Caco-2 (cell line): ENCODE results near the gene TRPM4. TPM values are rescaled to one million over a fixed set of nuclear protein-coding genes. Genes with fewer than 3 reads are reported as not detected.
A peak's percentile ranks its signal among the peaks of the same experiment; 100 is the strongest.

ENCODE experiments used
- BruUV-seq: library from RNA; stranded (reverse); fragments of 400-500 nt; replicated peaks from 2 replicates; lab custom pipeline; 2021; lab: Mats Ljungman, UMichigan
- CTCF ChIA-PET: fragments of 300-600 bp; sonication (Branson Sonifier 250); formaldehyde crosslinking; loops from one replicate; lab custom pipeline; 2022; ENCODE audit warnings: antibody characterized with exemption; lab: Charles Lee
- POLR2A ChIA-PET: fragments of 300-600 bp; sonication (Branson Sonifier 250); formaldehyde crosslinking; loops from one replicate; lab custom pipeline; 2022; ENCODE audit warnings: antibody characterized with exemption; lab: Charles Lee
- DNase-seq, 2 experiments: peaks; one replicate each; pipeline versions ENCODE4 v3.0.0 to v3.0.0-alpha.2; 2020 to 2022
- H3K27me3 ChIP-seq: replicated peaks from 2 replicates; pipeline ENCODE4 v1.6.0; 2011; ENCODE audit warnings: low read length; ENCODE audit not compliant: control insufficient read depth, insufficient read depth
- H3K36me3 ChIP-seq: 2 replicates; pipeline ENCODE4 v1.5.1; 2011; ENCODE audit warnings: low read length; ENCODE audit not compliant: control insufficient read depth, insufficient read depth
- H3K4me1 ChIP-seq: fragments of 250-450 bp; sonication (Bioruptor Pico); 2 replicates; pipeline ENCODE4 v1.5.1; 2020; ENCODE audit warnings: mild to moderate bottlenecking
- H3K4me3 ChIP-seq: 2 replicates; pipeline ENCODE4 v1.5.1; 2011; ENCODE audit warnings: low read depth, mild to moderate bottlenecking, control low read depth, low read length
- H3K9me3 ChIP-seq: fragments of 250-450 bp; sonication (Bioruptor Pico); 2 replicates; pipeline ENCODE4 v1.5.1; 2020; ENCODE audit warnings: mild to moderate bottlenecking, moderate library complexity
- H3K27ac Mint-ChIP-seq: one replicate; pipeline ENCODE4 v1.8.0; 2022; ENCODE audit warnings: mixed read lengths; ENCODE audit not compliant: unreplicated experiment
- H3K27me3 Mint-ChIP-seq: one replicate; pipeline ENCODE4 v1.8.0; 2022; ENCODE audit warnings: mixed read lengths; ENCODE audit not compliant: insufficient read depth, unreplicated experiment
- H3K36me3 Mint-ChIP-seq: one replicate; pipeline ENCODE4 v1.8.0; 2022; ENCODE audit warnings: mild to moderate bottlenecking, mixed read lengths; ENCODE audit not compliant: insufficient read depth, unreplicated experiment
- H3K4me1 Mint-ChIP-seq: one replicate; pipeline ENCODE4 v1.8.0; 2022; ENCODE audit warnings: low read depth, mixed read lengths; ENCODE audit not compliant: unreplicated experiment
- H3K4me3 Mint-ChIP-seq: one replicate; pipeline ENCODE4 v1.8.0; 2022; ENCODE audit warnings: mild to moderate bottlenecking, moderate library complexity, mixed read lengths; ENCODE audit not compliant: unreplicated experiment
- H3K9me3 Mint-ChIP-seq: one replicate; pipeline ENCODE4 v1.8.0; 2022; ENCODE audit warnings: mixed read lengths; ENCODE audit not compliant: unreplicated experiment
- intact Hi-C: fragments of 100-400 bp; cut with micrococcal nuclease; formaldehyde crosslinking; loops from one replicate; pipeline ENCODE4 v1.10.0; 2022; ENCODE audit not compliant: unreplicated experiment
- total RNA-seq: library from RNA; stranded (reverse); gene quantifications from 2 replicates; pipeline ENCODE4 v1.2.3, GENCODE V29; 2022
- TF ChIP-seq, protein P1 (sequence below), 2 experiments: fragments of 200-600 bp in 1 of 2; IDR thresholded peaks; 1 replicate in 1 of 2; 2 replicates in 1 of 2; pipeline versions ENCODE4 v1.5.1 to v1.8.0; 2011 to 2022; ENCODE audit warnings: antibody characterized with exemption in 1 of 2, control low read depth in 1 of 2, inconsistent platforms in 1 of 2, low read depth in 1 of 2, low read length in 1 of 2, mild to moderate bottlenecking in 1 of 2, moderate library complexity in 1 of 2; ENCODE audit not compliant: insufficient read depth in 1 of 2, severe bottlenecking in 1 of 2, unreplicated experiment in 1 of 2

TRPM4 gene
- total RNA-seq, 1 experiment from 2014 or later: 27.8 TPM

DNA sequence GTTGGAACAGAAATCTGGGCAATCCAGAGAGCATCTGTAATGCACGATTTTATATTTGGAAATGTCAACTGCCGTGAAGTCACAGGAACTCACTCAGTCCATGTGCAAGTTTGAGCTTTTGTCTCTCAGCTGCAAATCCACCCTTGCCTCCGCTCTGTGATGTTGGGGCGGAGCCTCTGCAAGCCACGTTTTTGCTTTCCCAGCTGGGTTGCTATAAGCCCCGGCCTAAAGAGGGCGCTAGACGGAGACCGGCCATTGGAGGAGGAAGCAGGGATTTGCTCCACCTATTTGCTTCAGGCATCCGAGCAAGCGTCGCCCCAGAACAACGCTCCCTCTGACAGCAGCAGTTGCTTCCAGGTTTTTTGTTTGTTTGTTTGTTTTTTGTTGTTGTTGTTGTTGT, 56.2 kb downstream of the TRPM4 start:
- Mint-ChIP-seq H3K27me3 (no peaks in the 10 kb centered on the region), H3K4me1 (peaks cover 6% of the 10 kb centered on the region), H3K4me3 (no peak overlapping the region), H3K27ac (no peak overlapping the region), H3K9me3 (no peaks in the 10 kb centered on the region), H3K36me3 (peaks cover 15% of the 10 kb centered on the region)
- intact Hi-C loops: no loop called here
- Histone ChIP-seq H3K27me3 (no peaks in the 10 kb centered on the region), H3K9me3 (no peaks in the 10 kb centered on the region), H3K4me3 (no peak overlapping the region), H3K4me1 (no peaks in the 10 kb centered on the region), H3K36me3 (no peaks in the 10 kb centered on the region)
- ChIA-PET POLR2A (no interaction called here), CTCF (interaction anchor here (0.6 to 1.8 kb wide), 3 partner anchors 11 to 116 kb away, joined by 3 to 7 read pairs (median 4); no protein-coding TSS in a partner anchor)
- TF ChIP-seq, protein P1, sequence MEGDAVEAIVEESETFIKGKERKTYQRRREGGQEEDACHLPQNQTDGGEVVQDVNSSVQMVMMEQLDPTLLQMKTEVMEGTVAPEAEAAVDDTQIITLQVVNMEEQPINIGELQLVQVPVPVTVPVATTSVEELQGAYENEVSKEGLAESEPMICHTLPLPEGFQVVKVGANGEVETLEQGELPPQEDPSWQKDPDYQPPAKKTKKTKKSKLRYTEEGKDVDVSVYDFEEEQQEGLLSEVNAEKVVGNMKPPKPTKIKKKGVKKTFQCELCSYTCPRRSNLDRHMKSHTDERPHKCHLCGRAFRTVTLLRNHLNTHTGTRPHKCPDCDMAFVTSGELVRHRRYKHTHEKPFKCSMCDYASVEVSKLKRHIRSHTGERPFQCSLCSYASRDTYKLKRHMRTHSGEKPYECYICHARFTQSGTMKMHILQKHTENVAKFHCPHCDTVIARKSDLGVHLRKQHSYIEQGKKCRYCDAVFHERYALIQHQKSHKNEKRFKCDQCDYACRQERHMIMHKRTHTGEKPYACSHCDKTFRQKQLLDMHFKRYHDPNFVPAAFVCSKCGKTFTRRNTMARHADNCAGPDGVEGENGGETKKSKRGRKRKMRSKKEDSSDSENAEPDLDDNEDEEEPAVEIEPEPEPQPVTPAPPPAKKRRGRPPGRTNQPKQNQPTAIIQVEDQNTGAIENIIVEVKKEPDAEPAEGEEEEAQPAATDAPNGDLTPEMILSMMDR (IDR thresholded peaks at IDR 0.05; ENCODE audit: insufficient read depth in 1 of 2, low read depth in 1 of 2, low read length in 1 of 2, severe bottlenecking in 1 of 2, unreplicated experiment in 1 of 2): peak; percentile 11 to 18
- BruUV-seq: no TSS peak
- no peak for DNase-seq

DNA sequence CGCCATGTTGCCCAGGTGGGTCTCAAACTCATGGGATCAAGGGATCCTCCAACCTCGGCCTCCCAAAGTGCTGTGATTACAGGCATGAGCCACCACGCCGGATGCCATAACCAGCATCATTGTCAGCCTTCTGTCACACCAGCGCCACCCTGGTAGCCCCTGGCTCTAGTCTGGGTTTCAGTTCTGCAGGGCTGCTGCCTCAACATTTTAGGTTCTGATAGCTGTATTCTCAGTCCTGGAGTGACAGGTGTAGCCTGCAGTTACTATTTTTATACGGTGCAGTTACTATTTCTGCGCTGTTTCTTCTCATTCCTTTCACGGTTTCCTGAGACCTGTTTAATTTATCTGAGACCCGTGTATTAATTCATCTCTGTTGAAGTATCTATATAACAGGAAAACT, 57.1 kb downstream of the TRPM4 start:
- Histone ChIP-seq H3K36me3 (no peaks in the 10 kb centered on the region), H3K4me1 (no peaks in the 10 kb centered on the region), H3K27me3 (no peaks in the 10 kb centered on the region), H3K4me3 (no peak overlapping the region), H3K9me3 (no peaks in the 10 kb centered on the region)
- intact Hi-C loops: no loop called here
- no peak overlapping the region for H3K27ac Mint-ChIP-seq
- H3K36me3 Mint-ChIP-seq: peaks cover 10% of the 10 kb centered on the region
- no TSS peak for BruUV-seq
- H3K4me1 Mint-ChIP-seq: peaks cover 6% of the 10 kb centered on the region
- POLR2A ChIA-PET: no interaction called here
- CTCF ChIA-PET: interaction anchor here (0.6 kb wide), 1 partner anchor 12 kb away, joined by 7 read pairs; no protein-coding TSS in a partner anchor
- no peak for DNase-seq
- H3K27me3 Mint-ChIP-seq: no peaks in the 10 kb centered on the region
- TF ChIP-seq, protein P1 (IDR thresholded peaks at IDR 0.05; ENCODE audit: insufficient read depth in 1 of 2, low read depth in 1 of 2, low read length in 1 of 2, severe bottlenecking in 1 of 2, unreplicated experiment in 1 of 2): no peak
- no peak overlapping the region for H3K4me3 Mint-ChIP-seq
- no peaks in the 10 kb centered on the region for H3K9me3 Mint-ChIP-seq

DNA sequence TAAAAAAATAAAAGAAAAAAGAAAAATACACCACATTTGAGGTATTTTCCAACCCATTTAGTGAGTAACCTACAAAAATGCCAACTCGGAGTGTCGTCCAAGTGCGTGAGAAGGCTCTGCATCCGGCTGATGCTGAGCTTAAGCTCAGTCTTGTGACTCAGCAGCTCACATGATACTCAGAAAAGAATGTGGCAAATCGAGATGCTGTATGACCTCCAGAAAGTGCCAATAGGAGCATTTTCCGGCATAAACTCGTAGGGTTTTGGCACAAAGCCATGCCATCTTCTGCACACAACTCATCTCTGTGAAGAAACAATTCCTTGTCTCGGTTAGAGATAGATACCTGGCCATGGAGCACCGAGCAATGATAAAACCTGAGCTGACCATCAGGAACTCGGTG, 58.5 kb downstream of the TRPM4 start:
- Histone ChIP-seq H3K4me1 (no peaks in the 10 kb centered on the region), H3K4me3 (no peak overlapping the region), H3K27me3 (no peaks in the 10 kb centered on the region), H3K36me3 (no peaks in the 10 kb centered on the region), H3K9me3 (no peaks in the 10 kb centered on the region)
- DNase-seq: no peak
- no peak overlapping the region for H3K4me3 Mint-ChIP-seq
- H3K36me3 Mint-ChIP-seq: no peaks in the 10 kb centered on the region
- no peaks in the 10 kb centered on the region for H3K27me3 Mint-ChIP-seq
- peaks cover 5% of the 10 kb centered on the region for H3K4me1 Mint-ChIP-seq
- CTCF ChIA-PET: interaction anchor here (0.7 to 1.2 kb wide), 2 partner anchors 13 to 88 kb away, joined by 3 to 5 read pairs; no protein-coding TSS in a partner anchor
- intact Hi-C loops: no loop called here
- no peak overlapping the region for H3K27ac Mint-ChIP-seq
- TF ChIP-seq, protein P1 (IDR thresholded peaks at IDR 0.05; ENCODE audit: insufficient read depth in 1 of 2, low read depth in 1 of 2, low read length in 1 of 2, severe bottlenecking in 1 of 2, unreplicated experiment in 1 of 2): no peak
- no peaks in the 10 kb centered on the region for H3K9me3 Mint-ChIP-seq
- POLR2A ChIA-PET: no interaction called here
- no TSS peak for BruUV-seq
